OCI-LY7 (cell line): ENCODE results near the gene DCAKD.

Source experiments
- CTCF ChIP-seq: fragments of 200-600 bp; sonication (generic); conservative IDR thresholded peaks from 2 replicates; pipeline ENCODE4 v1.5.1; 2014; ENCODE audit warnings: mild to moderate bottlenecking, antibody characterized with exemption, low read length, moderate library complexity, mixed read lengths
- EZH2phosphoT487 ChIP-seq: fragments of 200-600 bp; sonication (generic); IDR thresholded peaks from 2 replicates; pipeline ENCODE4 v1.6.1; 2018; ENCODE audit warnings: low read depth, borderline replicate concordance, mild to moderate bottlenecking, mixed run types, antibody characterized with exemption, low read length, moderate library complexity, mixed read lengths

- TF ChIP-seq CTCF: no peak
- TF ChIP-seq EZH2phosphoT487: no peak
Observed at GRCh38 chr17:45087978-45088377, 36.5 kb upstream of the DCAKD start.
